Right ventricle myocardium superior (tissue), 1 donor: ENCODE data around the gene AGAP1. TPM values are rescaled to one million over a fixed set of nuclear protein-coding genes. Genes with fewer than 3 reads are reported as not detected.

Source experiments
- ATAC-seq: fragments of 200-7000 bp; cut with Tn5 transposase; one replicate; pipeline ENCODE4 v1.9.1; 2020; ENCODE audit warnings: mild to moderate bottlenecking; ENCODE audit not compliant: poor library complexity
- DNase-seq: peaks from one replicate; pipeline ENCODE4 v3.0.0-alpha.2; 2020
- intact Hi-C: fragments of 100-400 bp; cut with DNase I; formaldehyde crosslinking; loops from one replicate; pipeline ENCODE4 v1.11.2; 2022
- total RNA-seq: library from RNA; stranded (reverse); fragmentation: NEBNext Ultra II Directional; extraction: Animal tissue kit (Norgen Biotek cat#: 25700); gene quantifications from one replicate; pipeline ENCODE4 v1.2.1, GENCODE V29; 2021
- donor health status: DM: no; HTN: yes; CAD: no; lungs with severe emphysema.

Gene AGAP1
- total RNA-seq, 1 donor from 2014 or later, result 25.4 TPM

- ATAC-seq (no peak), DNase-seq (no peak)
- intact Hi-C loops, result no loop called here
Observed at GRCh38 chr2:235480614-235481013, 13.2 kb upstream of the AGAP1 start.

- intact Hi-C loops, result no loop called here
- ATAC-seq, result no peak
Observed at GRCh38 chr2:235483313-235483712, 10.5 kb upstream of the AGAP1 start.

GRCh38 chr2:235485362-235485761 is 8.5 kb upstream of the AGAP1 start:
- intact Hi-C loops, result no loop called here
- ATAC-seq (no peak), DNase-seq (no peak)

More at GRCh38 chr2:235483313-235483712, 10.5 kb upstream of the AGAP1 start:
- DNase-seq, result no peak

GRCh38 chr2:235486729-235487128 is 7.1 kb upstream of the AGAP1 start:
- intact Hi-C loops, result no loop called here
- ATAC-seq, result no peak
- DNase-seq, result no peak

- ATAC-seq, result no peak
- intact Hi-C loops, result no loop called here
Observed at GRCh38 chr2:235489897-235490296, 3.9 kb upstream of the AGAP1 start.

GRCh38 chr2:235492850-235493344 is 946 bp upstream of the AGAP1 start:
- intact Hi-C loops, result no loop called here
- ATAC-seq (no peak), DNase-seq (peak; percentile 59)

More at GRCh38 chr2:235489897-235490296, 3.9 kb upstream of the AGAP1 start:
- no peak for DNase-seq

GRCh38 chr2:235493402-235493774 is 455 bp upstream of the AGAP1 start:
- intact Hi-C loops, result no loop called here
- DNase-seq (no peak), ATAC-seq (peak; percentile 65)

- intact Hi-C loops, result loop anchor here (5.0 kb wide), 1 partner anchor 358 kb away; no protein-coding TSS in a partner anchor
- DNase-seq (peak; percentile 66), ATAC-seq (peak; percentile 28)
Observed at GRCh38 chr2:235494716-235495372, 1.0 kb downstream of the AGAP1 start.

- intact Hi-C loops, result loop anchor here (5.0 kb wide), 1 partner anchor 358 kb away; no protein-coding TSS in a partner anchor
- ATAC-seq, result peak; percentile 12
- DNase-seq, result no peak
Observed at GRCh38 chr2:235495373-235496238, 1.8 kb downstream of the AGAP1 start.

GRCh38 chr2:235496239-235496621 is 2.4 kb downstream of the AGAP1 start:
- intact Hi-C loops, result loop anchor here (5.0 kb wide), 1 partner anchor 359 kb away; no protein-coding TSS in a partner anchor
- no peak for DNase-seq
- no peak for ATAC-seq

GRCh38 chr2:235497096-235497495 is 3.3 kb downstream of the AGAP1 start:
- intact Hi-C loops, result loop anchor here (5.0 kb wide), 1 partner anchor 360 kb away; no protein-coding TSS in a partner anchor
- ATAC-seq (no peak), DNase-seq (no peak)

GRCh38 chr2:235498541-235498940 is 4.7 kb downstream of the AGAP1 start:
- intact Hi-C loops, result loop anchor here (5.0 kb wide), 1 partner anchor 361 kb away; no protein-coding TSS in a partner anchor
- ATAC-seq (no peak), DNase-seq (no peak)

- ATAC-seq (no peak), DNase-seq (no peak)
- intact Hi-C loops, result loop anchor here (5.0 kb wide), 1 partner anchor 362 kb away; no protein-coding TSS in a partner anchor
Observed at GRCh38 chr2:235498946-235499812, 5.3 kb downstream of the AGAP1 start.

- intact Hi-C loops, result no loop called here
- DNase-seq, result no peak
- no peak for ATAC-seq
Observed at GRCh38 chr2:235500110-235500760, 6.4 kb downstream of the AGAP1 start.

- DNase-seq (no peak), ATAC-seq (no peak)
- intact Hi-C loops, result no loop called here
Observed at GRCh38 chr2:235500761-235501672, 7.2 kb downstream of the AGAP1 start.

- intact Hi-C loops, result no loop called here
- no peak for DNase-seq
- ATAC-seq, result no peak
Observed at GRCh38 chr2:235501673-235502031, 7.8 kb downstream of the AGAP1 start.

GRCh38 chr2:235502336-235502735 is 8.5 kb downstream of the AGAP1 start:
- DNase-seq (no peak), ATAC-seq (no peak)
- intact Hi-C loops, result no loop called here
